AG08396 (cell line): ENCODE results near the gene NOL4L.

Experiments used
- DNase-seq: peaks from one replicate; pipeline ENCODE4 v3.0.0; 2012; ENCODE audit warnings: low spot score, mixed read lengths

The NOL4L gene

DNA sequence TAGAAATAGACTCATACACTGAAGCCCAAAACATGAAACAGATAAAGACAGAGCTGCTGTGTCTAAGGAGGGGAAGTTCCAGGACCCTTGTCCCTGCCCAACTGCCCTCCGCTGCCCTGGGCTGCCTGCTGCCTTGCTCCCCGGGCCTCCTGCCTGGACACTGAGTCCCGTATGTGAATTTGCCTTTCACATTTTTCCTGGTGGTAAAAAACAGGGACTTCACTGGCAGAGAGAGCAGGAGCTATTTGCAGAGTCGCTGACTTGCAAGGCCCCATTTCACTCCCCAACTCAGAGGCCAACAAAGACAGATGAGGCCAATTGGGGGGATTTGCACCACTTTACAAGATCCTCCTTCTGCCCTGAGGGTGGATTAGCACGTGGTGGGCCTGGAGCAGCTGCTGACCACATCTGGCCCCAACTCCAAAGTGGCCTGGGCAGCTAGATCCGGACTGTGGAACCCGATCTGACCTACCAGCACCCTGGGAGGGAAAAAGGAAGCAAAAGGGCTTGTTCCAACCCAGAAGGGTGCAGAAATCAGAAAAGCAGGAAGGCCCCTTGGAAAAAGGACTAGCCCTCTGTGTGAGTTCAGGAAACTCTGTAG is 61.4 kb downstream of the NOL4L start:
- no peak for DNase-seq

DNA sequence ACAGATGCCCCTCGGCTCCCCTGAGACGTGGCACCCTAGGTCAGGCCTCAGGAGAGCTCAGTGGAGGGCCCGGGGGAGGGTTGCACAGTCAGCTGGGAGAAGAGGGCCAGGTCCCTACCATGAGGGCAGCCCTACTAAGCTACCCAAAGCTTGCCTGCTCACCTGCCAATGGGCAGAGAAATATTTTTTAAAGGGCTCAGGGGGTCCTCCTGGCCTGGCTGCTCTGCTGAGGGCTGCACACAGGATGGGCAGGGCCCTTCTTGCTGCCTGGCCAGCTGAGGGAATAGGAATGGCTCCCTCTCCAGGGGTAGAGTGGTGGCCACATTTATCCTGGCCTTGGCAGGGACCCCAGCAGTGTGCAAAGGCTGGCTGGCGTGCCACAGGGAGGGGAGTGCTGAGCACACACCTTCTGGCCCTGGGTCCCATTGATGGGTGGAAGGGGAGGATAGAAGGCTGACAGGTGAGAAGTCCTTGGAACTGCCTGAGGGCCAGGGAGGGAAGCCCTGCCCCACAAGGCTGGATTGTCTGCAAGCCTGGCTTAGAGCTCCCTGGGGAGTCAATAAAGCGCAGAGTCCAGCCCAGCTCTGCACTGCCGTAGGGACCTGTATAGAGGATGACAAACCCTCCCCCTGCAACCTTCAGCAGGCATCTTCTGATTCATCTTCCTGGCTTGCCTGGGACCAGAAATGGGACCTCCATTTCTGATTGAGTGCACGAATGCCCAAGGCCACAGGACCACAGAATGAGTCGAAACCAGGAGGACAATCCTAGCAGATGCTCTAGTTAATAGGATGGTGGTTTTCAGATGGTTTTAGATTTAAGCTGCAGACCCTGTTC is 62.1 kb downstream of the NOL4L start:
- DNase-seq, result no peak

- no peak for DNase-seq
These were observed 62.7 kb downstream of the NOL4L start for GRCh38 chr20:32522526-32522775.

DNA sequence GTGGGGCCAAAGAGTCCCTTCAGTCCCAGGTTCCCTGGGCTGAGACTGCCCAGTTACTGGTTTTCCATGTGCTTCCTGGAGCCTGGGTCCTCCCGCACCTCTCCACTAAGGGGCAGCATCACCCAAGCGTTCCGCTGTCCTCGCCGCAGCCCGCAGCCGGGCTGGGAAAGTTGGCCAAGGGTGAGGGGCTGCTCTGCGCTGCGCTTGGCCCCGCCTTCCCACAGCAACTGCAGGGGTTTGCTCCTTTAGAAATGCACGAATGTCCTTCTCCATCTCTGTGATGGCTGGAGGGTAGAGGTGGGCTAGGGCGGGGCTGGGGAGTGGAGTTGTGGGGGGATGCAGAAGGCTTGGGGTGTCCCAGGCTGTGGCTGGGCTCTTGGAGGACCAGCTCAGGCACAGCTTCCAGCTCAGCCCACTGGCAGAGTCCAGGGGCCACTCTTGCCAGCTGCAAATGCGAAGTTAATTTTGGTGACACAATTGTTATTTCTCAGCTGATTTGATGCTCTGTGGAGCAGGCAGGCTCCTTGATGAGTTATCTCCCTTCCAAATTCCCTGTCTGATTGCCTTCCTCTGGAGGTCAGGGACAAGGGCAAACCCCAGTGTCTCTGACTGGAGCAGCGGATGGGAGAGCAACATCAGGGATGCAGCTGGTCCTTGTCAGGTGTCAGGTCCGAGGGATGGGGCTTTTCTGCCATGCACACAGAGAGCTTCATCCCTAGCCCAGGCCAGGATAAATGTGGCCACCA is 63.2 kb downstream of the NOL4L start:
- peak; percentile 87 for DNase-seq

- no peak for DNase-seq
These were observed 64.3 kb downstream of the NOL4L start for GRCh38 chr20:32520927-32521203.

DNA sequence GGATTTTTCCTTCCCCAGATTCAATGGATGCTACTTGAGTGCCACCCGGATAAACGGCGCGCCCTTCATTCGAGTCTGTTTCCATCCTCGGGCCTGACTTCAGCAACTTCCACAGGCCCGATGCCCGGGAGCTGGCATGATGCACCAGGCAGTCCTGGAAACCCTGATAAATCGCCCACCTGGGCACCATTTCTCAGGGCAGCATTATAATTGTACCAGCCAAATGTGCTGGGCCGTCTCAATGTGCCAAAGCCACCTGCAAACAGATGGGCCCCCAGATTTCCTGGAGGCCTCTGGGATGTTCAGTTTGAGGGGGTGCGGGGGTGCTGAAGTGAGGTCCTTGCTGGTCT is 65.8 kb downstream of the NOL4L start:
- no peak for DNase-seq

DNA sequence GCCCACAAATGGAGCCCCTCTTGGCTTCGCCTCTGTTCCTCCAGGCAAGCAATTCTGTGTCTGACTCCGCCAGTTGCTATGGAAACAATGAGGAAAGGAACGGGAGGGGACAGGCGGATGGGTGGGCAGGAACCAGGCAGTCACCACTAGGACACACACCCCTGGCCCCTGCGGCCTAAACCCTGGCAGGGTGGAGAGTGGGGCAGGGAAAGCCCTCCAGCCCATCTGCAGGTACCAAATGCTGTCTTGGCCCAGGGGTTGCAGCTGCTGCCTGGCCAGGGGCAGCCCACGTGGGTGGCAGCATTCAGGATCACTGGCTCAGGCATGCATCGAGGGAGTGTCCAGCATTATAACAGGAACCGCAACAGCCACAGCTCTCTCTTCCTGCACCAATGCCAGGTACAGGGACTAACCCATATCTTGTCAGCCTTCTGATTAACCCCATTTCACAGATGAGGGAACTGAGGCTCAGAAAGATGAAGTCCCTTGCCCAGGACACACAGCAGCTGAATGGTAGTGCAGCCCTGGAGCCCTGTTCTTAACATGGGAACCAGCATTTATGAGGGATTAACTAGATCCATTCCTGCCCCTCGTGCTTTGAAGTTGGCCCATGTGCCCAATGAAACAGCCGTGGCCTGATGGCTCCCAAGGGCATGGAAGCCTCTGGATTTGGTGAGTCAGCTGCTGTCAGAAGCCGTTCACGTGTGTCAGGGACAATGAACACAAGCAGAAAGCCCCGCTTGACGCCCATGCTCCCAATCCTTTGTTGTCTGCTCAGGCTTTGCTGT is 66.3 kb downstream of the NOL4L start:
- no peak for DNase-seq

DNA sequence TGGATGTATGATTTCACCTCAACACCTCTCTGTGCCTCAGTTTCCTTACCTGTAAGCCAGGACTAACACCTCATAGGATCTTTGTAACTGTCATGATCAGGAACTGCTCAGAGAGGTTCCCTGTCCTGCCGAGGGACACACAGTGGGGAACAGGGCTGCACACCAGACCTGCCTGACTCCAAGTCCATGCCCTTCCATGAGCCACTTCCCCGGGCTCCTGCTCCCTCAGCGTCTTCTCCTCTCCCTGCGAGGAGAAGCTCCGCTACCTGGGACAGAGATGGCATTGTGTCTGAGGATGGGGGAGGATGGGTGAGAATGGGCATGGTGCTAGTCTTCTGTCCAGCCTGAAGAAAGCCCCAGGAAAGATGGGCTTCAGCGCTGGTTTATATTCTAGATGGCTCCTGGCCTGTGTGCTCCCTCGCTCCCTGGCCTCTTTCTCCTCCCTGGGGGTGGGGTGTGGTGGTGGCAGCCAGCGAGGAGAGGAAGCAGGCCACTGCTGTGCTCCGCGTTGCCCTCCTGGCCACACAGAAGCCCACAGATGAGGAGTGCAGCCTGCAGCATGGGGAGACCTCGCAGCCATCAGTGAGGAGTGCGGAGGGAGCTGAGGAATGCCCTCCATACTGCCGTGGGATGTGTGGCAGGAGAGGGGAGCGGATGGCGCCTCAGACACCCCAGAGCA is 67.1 kb downstream of the NOL4L start:
- DNase-seq, result no peak

DNA sequence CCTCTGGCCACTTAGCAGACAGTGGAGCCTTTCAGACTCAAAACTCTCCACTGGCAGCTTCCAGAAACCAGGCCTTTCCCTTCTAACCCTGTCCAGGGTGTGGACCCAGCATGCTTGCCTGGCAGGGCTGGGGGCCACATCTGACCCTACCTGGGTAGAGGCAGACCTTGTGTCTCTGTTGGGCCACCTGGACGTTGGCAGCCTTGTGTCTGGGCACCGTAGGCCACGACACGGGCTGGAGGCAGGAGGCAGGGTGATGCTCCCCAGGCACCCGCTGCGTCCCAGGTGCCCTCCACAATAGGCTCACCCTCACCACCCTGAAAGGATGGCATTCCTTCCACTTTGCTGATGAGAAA is 67.6 kb downstream of the NOL4L start:
- DNase-seq, result no peak

- no peak for DNase-seq
These were observed 68.3 kb downstream of the NOL4L start for GRCh38 chr20:32516583-32517517.

- no peak for DNase-seq
These were observed 69.5 kb downstream of the NOL4L start for GRCh38 chr20:32515631-32516101.

- no peak for DNase-seq
These were observed 70.4 kb downstream of the NOL4L start for GRCh38 chr20:32514760-32515159.

DNA sequence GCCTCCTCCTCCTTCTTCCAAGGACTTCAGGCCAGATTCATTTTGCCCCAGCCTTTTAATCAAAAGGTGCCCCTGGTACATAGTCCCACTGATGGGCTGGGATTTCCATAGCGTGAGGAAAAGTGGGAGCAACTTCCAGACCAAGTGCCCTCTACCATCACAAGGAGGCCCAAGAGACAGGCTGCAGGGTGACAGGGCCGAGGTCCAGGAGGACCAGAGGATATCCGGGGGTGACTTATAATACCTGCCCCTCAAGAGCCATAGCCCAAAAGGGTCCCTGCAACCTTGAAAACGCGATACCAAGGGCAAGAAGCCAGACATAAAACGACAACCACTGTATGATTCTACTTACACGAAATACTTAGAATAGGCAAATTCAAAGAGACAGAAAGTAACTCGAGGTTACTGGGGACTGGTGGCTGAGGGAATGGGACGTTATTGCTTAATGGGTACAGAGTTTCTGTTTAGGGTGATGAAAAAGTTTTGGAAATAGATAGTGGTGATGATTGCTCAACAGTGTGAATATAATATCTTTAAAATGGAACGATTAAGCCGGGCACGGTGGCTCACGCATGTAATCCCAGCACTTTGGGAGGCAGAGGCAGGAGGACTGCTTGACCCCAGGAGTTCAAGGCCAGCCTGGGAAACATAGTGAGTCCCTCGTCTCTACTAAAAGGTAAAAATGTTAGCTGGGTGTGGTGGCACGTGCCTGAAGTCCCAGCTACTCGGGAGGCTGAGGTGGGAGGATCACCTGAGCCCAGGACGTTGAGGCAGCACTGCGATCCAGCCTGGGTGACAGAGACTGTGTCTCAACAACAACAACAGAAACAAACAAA is 71.9 kb downstream of the NOL4L start:
- DNase-seq, result no peak

- DNase-seq, result no peak
These were observed 73.1 kb downstream of the NOL4L start for GRCh38 chr20:32512047-32512385.

GRCh38 chr20:32511358-32512046 is 73.6 kb downstream of the NOL4L start:
- DNase-seq, result no peak

DNA sequence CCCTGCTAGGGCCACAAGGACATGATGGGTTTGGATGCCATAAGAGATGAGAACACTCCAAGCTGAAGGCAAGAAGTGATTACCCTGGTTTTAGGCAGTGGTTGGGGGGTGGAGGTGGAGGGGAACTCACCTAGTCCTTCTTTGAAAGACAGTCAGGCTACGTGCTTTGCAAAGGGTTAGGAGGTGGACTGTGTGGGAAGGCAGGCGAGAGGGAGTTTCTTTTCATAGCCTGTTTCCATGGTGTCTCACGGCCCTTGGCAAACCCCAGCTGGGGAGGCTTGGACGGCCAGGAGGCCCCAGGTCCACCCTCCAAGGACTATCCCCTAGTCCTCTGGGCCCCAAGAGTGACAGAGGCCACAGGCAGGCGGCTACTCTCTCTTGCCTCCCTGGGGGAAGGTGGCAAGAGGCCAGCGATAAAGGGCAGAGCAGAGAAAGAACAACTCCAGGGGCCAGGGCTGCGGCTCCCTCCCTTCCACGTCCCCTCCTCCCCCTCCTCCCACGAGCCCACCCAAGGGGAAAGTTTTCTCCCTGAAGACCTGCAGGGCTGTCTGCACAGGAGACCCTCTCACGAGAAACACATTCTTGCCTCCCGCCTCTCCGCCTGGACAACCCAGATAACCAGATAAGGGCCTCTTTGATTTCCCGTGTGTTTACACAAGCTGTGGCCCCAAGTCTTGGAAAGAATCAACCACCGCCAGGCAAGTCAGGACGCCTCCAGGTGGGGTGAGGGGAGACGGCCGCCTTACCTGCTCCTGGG is 74.4 kb downstream of the NOL4L start:
- DNase-seq, result no peak

DNA sequence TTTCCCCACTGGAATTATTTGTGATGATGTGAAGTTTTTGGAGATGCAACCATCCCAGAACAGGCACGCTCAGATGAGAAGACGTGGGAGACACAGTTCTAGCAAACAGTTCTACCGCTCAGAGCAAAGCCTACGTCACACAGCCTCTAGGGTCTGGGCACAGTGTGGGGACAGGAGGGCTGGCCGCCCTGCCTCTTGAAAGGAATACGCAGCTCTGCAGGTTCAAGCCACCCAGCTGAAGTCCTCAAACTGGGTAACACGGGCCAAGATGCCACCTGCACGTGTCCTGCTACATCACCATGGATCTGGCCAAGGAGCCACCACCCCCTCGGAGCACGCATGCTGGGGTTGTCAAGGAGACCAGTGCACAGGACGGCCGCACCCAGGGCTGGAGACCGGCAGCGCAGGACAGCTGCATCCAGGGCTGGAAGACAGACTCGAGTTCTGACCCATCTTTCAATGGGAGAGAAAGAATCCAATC is 75.0 kb downstream of the NOL4L start:
- no peak for DNase-seq

GRCh38 chr20:32509639-32510066 is 75.5 kb downstream of the NOL4L start:
- DNase-seq, result no peak

- no peak for DNase-seq
These were observed 76.4 kb downstream of the NOL4L start for GRCh38 chr20:32508775-32509119.
